GM20000 (cell line): ENCODE data around the gene GET4.
"Not testable (repeated sequence)": the region's sequence is repeated elsewhere in the genome, so short reads cannot be mapped to it uniquely, and the experiment has no call there.

Experiments
- DNase-seq: peaks from one replicate; pipeline ENCODE4 v3.0.0; 2012; ENCODE audit warnings: low spot score
- TF ChIP-seq, protein P1 (sequence below): IDR thresholded peaks from 2 replicates; pipeline ENCODE4 v1.5.1; 2012; ENCODE audit warnings: mild to moderate bottlenecking, control low read depth; ENCODE audit errors: extremely low read depth, missing control alignments

GET4 gene

DNA sequence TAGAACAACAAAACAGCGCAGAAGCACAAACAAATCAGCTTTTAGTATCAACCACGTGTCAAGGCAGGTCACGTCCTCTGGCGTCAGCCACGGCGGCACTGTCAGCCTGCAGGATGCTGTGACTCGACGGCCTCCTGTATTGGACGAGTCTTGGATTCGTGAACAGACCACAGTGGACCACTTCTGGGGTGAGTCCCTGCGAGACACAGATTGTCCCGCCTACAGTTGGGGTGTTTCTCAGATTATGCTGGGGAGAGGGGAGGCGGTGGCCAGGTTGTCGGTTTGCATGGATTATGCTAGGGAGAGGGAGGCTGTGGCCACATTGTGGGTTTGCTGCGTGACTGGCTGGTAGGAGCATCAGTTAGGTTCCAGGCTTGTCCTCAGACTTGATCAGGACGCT, 34.4 kb upstream of the GET4 start:
- TF ChIP-seq, protein P1, sequence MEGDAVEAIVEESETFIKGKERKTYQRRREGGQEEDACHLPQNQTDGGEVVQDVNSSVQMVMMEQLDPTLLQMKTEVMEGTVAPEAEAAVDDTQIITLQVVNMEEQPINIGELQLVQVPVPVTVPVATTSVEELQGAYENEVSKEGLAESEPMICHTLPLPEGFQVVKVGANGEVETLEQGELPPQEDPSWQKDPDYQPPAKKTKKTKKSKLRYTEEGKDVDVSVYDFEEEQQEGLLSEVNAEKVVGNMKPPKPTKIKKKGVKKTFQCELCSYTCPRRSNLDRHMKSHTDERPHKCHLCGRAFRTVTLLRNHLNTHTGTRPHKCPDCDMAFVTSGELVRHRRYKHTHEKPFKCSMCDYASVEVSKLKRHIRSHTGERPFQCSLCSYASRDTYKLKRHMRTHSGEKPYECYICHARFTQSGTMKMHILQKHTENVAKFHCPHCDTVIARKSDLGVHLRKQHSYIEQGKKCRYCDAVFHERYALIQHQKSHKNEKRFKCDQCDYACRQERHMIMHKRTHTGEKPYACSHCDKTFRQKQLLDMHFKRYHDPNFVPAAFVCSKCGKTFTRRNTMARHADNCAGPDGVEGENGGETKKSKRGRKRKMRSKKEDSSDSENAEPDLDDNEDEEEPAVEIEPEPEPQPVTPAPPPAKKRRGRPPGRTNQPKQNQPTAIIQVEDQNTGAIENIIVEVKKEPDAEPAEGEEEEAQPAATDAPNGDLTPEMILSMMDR: no peak
- DNase-seq: no peak

DNA sequence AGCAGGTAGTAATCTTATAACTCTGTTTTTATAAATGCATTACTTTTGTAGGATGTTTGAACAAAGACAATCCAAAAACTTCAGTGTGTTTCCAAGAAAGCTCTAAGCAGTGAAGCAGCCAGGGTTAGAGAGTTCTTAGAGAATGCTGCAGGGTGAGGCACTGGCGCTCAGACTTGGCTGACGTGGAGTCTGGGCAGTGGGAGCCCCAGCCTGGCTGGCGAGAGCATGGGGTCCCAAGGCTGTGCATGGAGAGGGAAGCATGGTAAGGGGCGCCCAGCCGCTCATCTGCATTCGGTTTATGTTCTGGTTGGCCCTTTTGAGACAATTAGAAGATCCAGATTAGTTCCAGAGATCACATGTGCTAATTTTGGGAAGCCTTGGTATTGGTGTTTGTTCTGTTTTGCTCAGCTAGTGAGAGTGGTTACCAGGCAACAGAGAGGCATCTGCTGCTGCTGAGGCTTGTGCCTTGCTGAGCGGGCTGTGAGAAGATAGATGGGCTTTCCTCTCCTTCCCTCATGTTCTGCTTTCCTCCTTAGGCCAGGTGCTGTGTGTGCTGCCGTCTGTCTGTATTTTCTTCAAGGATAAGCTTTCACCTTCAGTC, 33.8 kb upstream of the GET4 start:
- no peak for DNase-seq
- TF ChIP-seq, protein P1: no peak

DNA sequence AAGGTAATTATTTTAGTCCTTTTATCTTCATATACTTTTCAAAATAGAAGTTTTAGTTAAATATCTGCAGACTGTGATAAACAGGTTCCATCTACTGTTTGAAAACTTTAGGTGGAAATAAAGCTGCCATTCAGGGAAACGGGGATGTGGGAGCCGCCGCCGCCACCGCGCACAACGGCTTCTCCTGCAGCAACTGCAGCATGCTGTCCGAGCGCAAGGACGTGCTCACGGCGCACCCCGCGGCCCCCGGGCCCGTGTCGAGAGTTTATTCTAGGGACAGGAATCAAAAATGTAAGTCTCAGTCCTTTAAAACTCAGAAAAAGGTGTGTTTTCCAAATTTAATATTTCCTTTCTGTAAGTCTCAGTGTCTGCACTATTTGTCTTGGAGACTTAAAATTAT, 33.1 kb upstream of the GET4 start:
- DNase-seq: no peak
- TF ChIP-seq, protein P1: no peak

DNA sequence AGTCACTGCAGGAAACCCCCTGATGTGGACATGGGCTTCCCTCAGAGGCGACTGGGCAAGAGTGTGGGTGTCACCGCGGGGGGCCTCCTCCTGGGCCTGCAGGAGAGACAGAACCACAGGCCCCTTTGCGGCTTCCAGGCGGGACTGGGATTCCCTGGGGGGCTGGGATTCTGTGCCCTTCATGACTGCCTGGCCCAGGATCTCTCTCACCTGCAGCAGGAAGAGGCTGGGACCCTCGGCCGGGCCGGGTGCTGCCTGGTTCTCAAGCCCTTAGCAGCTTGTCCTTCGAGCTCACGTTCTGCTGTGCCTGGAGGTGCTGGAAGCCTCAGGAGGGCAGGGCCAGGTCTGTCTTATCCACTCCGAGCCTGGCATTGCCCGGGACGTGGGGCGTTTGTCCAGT, 32.3 kb upstream of the GET4 start:
- DNase-seq: no peak
- TF ChIP-seq, protein P1: no peak

DNA sequence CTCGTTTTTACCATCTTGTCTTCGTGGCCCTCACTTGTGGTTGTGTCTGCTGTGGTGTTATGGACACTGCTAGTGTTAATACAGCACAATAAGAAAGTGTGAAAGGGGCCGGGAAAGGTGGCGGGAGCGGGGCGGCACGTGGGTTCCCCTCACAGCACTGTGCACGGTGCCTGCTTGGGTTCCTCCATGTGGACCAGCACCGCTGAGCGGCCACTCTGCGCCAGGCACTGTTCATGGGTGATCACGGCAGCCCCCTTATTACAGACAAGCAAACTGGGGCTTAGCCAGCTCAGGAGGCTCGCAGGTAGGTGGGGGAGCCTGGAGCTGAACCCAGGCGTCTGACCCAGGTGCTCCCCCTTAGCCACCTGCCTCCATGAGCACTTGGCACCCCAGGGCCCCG, 31.8 kb upstream of the GET4 start:
- TF ChIP-seq, protein P1: no peak
- no peak for DNase-seq

DNA sequence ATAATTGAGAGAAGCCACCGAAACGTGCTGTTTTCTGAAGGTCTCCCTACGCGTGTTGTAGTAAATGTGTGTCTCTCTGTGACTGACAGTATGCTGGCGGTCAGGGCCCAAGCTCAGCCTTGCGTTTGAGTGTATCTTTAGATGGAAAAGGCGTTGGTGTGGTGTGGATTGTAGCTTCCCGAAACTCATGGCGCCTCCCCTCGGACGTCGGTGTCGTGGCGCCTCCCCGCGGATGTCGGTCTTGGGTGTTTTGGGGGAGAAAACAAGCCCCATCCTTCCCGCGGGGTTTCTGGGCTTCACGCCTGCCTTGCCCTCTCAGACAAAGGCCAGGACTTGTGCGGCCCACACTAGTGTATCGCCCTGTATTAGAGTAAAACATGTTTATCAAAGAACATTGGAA, 31.3 kb upstream of the GET4 start:
- TF ChIP-seq, protein P1: no peak
- no peak for DNase-seq

DNA sequence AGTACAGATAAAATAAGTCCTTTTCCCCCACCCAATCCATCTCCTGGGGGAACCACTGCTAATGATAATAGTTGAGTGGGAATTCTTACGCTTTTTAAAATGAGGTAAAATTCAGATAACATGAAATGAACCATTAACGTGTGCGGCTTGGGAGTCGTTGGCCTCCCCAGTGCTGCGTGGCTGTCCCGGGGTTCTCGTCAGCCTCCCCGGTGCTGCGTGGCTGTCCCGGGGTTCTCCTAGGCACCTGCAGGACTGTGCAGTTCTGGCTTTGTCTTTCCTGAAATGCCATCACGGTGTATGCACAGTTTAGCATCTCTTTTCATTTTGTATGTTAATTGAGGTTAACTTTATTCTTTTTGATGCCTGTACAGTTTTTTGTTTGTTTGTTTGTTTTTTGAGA, 30.6 kb upstream of the GET4 start:
- no peak for DNase-seq
- TF ChIP-seq, protein P1: no peak

DNA sequence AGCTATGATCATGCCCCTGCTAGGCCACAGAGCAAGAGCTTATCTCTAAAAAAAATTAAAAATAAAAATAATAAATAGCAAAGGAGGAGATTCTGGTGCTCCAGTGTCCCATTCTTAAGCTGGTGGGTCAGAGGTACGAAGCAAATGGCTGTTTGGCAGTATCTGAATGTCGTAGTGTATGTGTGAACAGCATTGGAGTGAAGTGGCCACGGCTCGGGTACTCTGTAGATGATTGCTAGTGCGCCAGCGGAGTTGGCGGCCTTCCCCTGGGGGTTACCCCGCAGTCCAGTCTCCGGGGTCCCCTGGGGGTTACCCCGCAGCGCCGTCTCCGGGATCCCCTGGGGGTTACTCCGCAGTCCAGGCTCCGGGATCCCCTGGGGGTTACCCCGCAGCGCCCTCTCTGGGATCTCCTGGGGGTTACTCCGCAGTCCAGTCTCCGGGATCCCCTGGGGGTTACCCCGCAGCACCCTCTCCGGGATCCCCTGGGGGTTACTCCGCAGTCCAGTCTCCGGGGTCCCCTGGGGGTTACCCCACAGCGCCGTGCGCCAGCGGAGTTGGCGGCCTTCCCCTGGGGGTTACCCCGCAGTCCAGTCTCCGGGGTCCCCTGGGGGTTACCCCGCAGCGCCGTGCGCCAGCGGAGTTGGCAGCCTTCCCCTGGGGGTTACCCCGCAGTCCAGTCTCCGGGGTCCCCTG, 29.2 kb upstream of the GET4 start:
- not testable (repeated sequence) for DNase-seq

DNA sequence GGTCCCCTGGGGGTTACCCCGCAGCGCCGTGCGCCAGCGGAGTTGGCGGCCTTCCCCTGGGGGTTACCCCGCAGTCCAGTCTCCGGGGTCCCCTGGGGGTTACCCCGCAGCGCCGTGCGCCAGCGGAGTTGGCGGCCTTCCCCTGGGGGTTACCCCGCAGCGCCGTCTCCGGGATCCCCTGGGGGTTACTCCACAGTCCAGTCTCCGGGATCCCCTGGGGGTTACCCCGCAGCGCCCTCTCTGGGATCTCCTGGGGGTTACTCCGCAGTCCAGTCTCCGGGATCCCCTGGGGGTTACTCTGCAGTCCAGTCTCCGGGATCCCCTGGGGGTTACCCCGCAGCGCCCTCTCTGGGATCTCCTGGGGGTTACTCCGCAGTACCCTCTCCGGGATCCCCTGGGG, 28.6 kb upstream of the GET4 start:
- DNase-seq: not testable (repeated sequence)
